Cerebellar nuclear complex (tissue), 1 donor: Measurements from ENCODE around the gene CREBZF.
"Not testable (repeated sequence)": the region's sequence is repeated elsewhere in the genome, so short reads cannot be mapped to it uniquely, and the experiment has no call there.

Source experiments
- DNase-seq, 2 experiments: peaks; one replicate each; lab custom pipeline; 2025; lab: John Stamatoyannopoulos, UW

CREBZF gene

GRCh38 chr11:85626496-85626895, 38.4 kb downstream of the CREBZF start:
- DNase-seq: no peak

GRCh38 chr11:85620256-85620655, 44.7 kb downstream of the CREBZF start:
- no peak for DNase-seq

- no peak for DNase-seq
Measured at GRCh38 chr11:85619499-85619898, 45.4 kb downstream of the CREBZF start.

- not testable (repeated sequence) for DNase-seq
Measured at GRCh38 chr11:85611643-85612042, 53.3 kb downstream of the CREBZF start.
